Smooth muscle cell (in vitro differentiated cells): ENCODE measurements around the gene ESYT1. TPM values are rescaled to one million over a fixed set of nuclear protein-coding genes. Genes with fewer than 3 reads are reported as not detected.
A peak's percentile ranks its signal among the peaks of the same experiment; 100 is the strongest.

Experiments
- DNase-seq: peaks from one replicate; lab custom pipeline; 2025; ENCODE audit not compliant: unreplicated experiment; lab: John Stamatoyannopoulos, UW
- H2AFZ ChIP-seq: fragments of 200-600 bp; sonication (generic); 2 replicates; pipeline ENCODE4 v1.6.0; 2016; ENCODE audit warnings: antibody characterized with exemption, low read depth, mild to moderate bottlenecking
- H3F3A ChIP-seq: fragments of 200-600 bp; sonication (generic); 2 replicates; pipeline ENCODE4 v1.6.0; 2017; ENCODE audit warnings: antibody characterized with exemption, low read depth
- H3K27ac ChIP-seq: fragments of 200-600 bp; sonication (generic); 2 replicates; pipeline ENCODE4 v1.5.1; 2016; ENCODE audit warnings: low read depth, mild to moderate bottlenecking
- H3K27me3 ChIP-seq: fragments of 200-600 bp; sonication (generic); 2 replicates; pipeline ENCODE4 v1.6.1; 2016; ENCODE audit warnings: low read depth, mild to moderate bottlenecking
- H3K36me3 ChIP-seq: fragments of 200-600 bp; sonication (generic); 2 replicates; pipeline ENCODE4 v1.5.1; 2016; ENCODE audit warnings: low read depth
- H3K4me1 ChIP-seq: fragments of 200-600 bp; sonication (generic); 2 replicates; pipeline ENCODE4 v1.5.1; 2016; ENCODE audit warnings: low read depth
- H3K4me2 ChIP-seq: fragments of 200-600 bp; sonication (generic); 2 replicates; pipeline ENCODE4 v1.6.0; 2016; ENCODE audit warnings: mild to moderate bottlenecking
- H3K4me3 ChIP-seq: fragments of 200-600 bp; sonication (generic); 2 replicates; pipeline ENCODE4 v1.5.1; 2016; ENCODE audit warnings: mild to moderate bottlenecking
- H3K79me2 ChIP-seq: fragments of 200-600 bp; sonication (generic); 2 replicates; pipeline ENCODE4 v1.6.0; 2016; ENCODE audit warnings: low read depth, mild to moderate bottlenecking
- H3K9ac ChIP-seq: fragments of 200-600 bp; sonication (generic); 2 replicates; pipeline ENCODE4 v1.6.0; 2016; ENCODE audit warnings: low read depth
- H3K9me3 ChIP-seq: fragments of 200-600 bp; sonication (generic); replicated peaks from 2 replicates; pipeline ENCODE4 v1.5.1; 2016; ENCODE audit warnings: low read depth
- H4K20me1 ChIP-seq: fragments of 200-600 bp; sonication (generic); 2 replicates; pipeline ENCODE4 v1.6.0; 2016; ENCODE audit warnings: low read depth
- CTCF ChIP-seq: fragments of 200-600 bp; sonication (generic); IDR thresholded peaks from 2 replicates; pipeline ENCODE4 v1.5.1; 2017; ENCODE audit warnings: borderline replicate concordance, mild to moderate bottlenecking, antibody characterized with exemption; ENCODE audit not compliant: insufficient read depth, poor library complexity, severe bottlenecking
- WGBS: methylation state at CpG from one replicate; pipeline ENCODE4 v1.1.7; 2016; ENCODE audit warnings: low lambda C conversion rate; 5-methylcytosine and 5-hydroxymethylcytosine counted together
- polyA plus RNA-seq: library from polyadenylated mRNA; unstranded; fragments of >200 nt; fragmentation: Nextera tagmentation; extraction: Ambion mirVana; gene quantifications from 2 replicates; pipeline ENCODE4 v1.2.1, GENCODE V29; 2016
- total RNA-seq: library from RNA; depleted of rRNA; stranded (reverse); fragments of >200 nt; gene quantifications from 2 replicates; pipeline ENCODE4 v1.2.3, GENCODE V29; 2014

Gene ESYT1
- total RNA-seq, result 76.0 and 87.7 TPM in 2 replicates
- 69.5 and 77.0 TPM in 2 replicates for polyA plus RNA-seq

GRCh38 chr12:56127888-56128669, at the start of gene ESYT1:
Gene ESYT1 (plus strand): TSS chr12:56128267. CDS start chr12:56128320, 53 bp downstream.
- WGBS, result under 1% methylated on average over 49 of the region's 49 CpGs
- peak within 1 kb of the TSS; percentile 92 for H3K27ac ChIP-seq
- peak; percentile 89 for DNase-seq
- H4K20me1 ChIP-seq, result no peaks in the 10 kb centered on the region
- peak within 1 kb of the TSS; percentile 75 for H3K9ac ChIP-seq
- TF ChIP-seq CTCF, result no peak
- peaks cover 14% of the 10 kb centered on the region for H3K79me2 ChIP-seq
- peaks cover 21% of the 10 kb centered on the region for H3K4me1 ChIP-seq
- peaks cover 14% of the 10 kb centered on the region for H3F3A ChIP-seq
- peak within 1 kb of the TSS; percentile 90 for H3K4me2 ChIP-seq
- H2AFZ ChIP-seq, result peak within 1 kb of the TSS; percentile 10
- no peaks in the 10 kb centered on the region for H3K36me3 ChIP-seq
- H3K27me3 ChIP-seq, result no peaks in the 10 kb centered on the region
- peak within 1 kb of the TSS; percentile 82 for H3K4me3 ChIP-seq
- H3K9me3 ChIP-seq, result no peaks in the 10 kb centered on the region

GRCh38 chr12:56078427-56078826, 49.6 kb upstream of the ESYT1 start:
- Histone ChIP-seq H3F3A (no peaks in the 10 kb centered on the region), H2AFZ (no peak overlapping the region), H3K4me3 (peak overlapping the region; percentile 56), H3K27ac (no peak overlapping the region), H3K36me3 (no peaks in the 10 kb centered on the region), H3K9ac (no peak overlapping the region), H3K27me3 (peaks cover 10% of the 10 kb centered on the region), H3K9me3 (no peaks in the 10 kb centered on the region), H3K4me2 (peak overlapping the region; percentile 82), H4K20me1 (no peaks in the 10 kb centered on the region), H3K79me2 (no peaks in the 10 kb centered on the region), H3K4me1 (peaks cover 3% of the 10 kb centered on the region)
- WGBS, result 93% methylated on average over 1 of the region's 1 CpG
- no peak for DNase-seq
- TF ChIP-seq CTCF, result no peak

- Histone ChIP-seq H3K4me2 (peak overlapping the region; percentile 82), H3K79me2 (no peaks in the 10 kb centered on the region), H3K4me1 (peaks cover 3% of the 10 kb centered on the region), H3K36me3 (no peaks in the 10 kb centered on the region), H3K9ac (no peak overlapping the region), H3F3A (no peaks in the 10 kb centered on the region), H3K4me3 (peak overlapping the region; percentile 56), H3K27me3 (peaks cover 10% of the 10 kb centered on the region), H3K9me3 (no peaks in the 10 kb centered on the region), H4K20me1 (no peaks in the 10 kb centered on the region), H3K27ac (peak overlapping the region; percentile 26), H2AFZ (peak overlapping the region; percentile 86)
- WGBS, result 3% methylated on average over 50 of the region's 50 CpGs
- peak; percentile 49 for TF ChIP-seq CTCF
- DNase-seq, result peak; percentile 67
Measured at GRCh38 chr12:56078931-56079722, 48.9 kb upstream of the ESYT1 start.
